GM21717 (cell line): Measurements from ENCODE around the gene GOLGA8O.
"Not testable (repeated sequence)": the region's sequence is repeated elsewhere in the genome, so short reads cannot be mapped to it uniquely, and the experiment has no call there.

Source experiments
- ATAC-seq: cut with Tn5 transposase; IDR thresholded peaks from one replicate; pipeline ENCODE4 v1.9.1; 2021; ENCODE audit warnings: mild to moderate bottlenecking, moderate library complexity; ENCODE audit not compliant: unreplicated experiment

The GOLGA8O gene

GRCh38 chr15:32455534-32455933, at the start of gene GOLGA8O:
Gene GOLGA8O, minus strand, starts transcription at chr15:32455634. Its CDS starts 98 bp downstream, at chr15:32455536.
- ATAC-seq = not testable (repeated sequence)

- ATAC-seq = not testable (repeated sequence)
These were observed 48.8 kb upstream of the GOLGA8O start for GRCh38 chr15:32504152-32504811.

GRCh38 chr15:32502946-32503345, 47.5 kb upstream of the GOLGA8O start:
- ATAC-seq = not testable (repeated sequence)

- not testable (repeated sequence) for ATAC-seq
These were observed 37.3 kb upstream of the GOLGA8O start for GRCh38 chr15:32492768-32493167.

GRCh38 chr15:32486474-32486873, 31.0 kb upstream of the GOLGA8O start:
- not testable (repeated sequence) for ATAC-seq

- not testable (repeated sequence) for ATAC-seq
These were observed 27.9 kb upstream of the GOLGA8O start for GRCh38 chr15:32483377-32483776.

- not testable (repeated sequence) for ATAC-seq
These were observed 26.2 kb upstream of the GOLGA8O start for GRCh38 chr15:32481683-32482082.

GRCh38 chr15:32468076-32468475, 12.6 kb upstream of the GOLGA8O start:
- ATAC-seq = not testable (repeated sequence)

- ATAC-seq = not testable (repeated sequence)
These were observed 14.9 kb downstream of the GOLGA8O start for GRCh38 chr15:32440445-32440977.

- ATAC-seq = not testable (repeated sequence)
These were observed 21.1 kb downstream of the GOLGA8O start for GRCh38 chr15:32434102-32434963.

- not testable (repeated sequence) for ATAC-seq
These were observed 27.8 kb downstream of the GOLGA8O start for GRCh38 chr15:32427635-32428034.

GRCh38 chr15:32426511-32426910, 28.9 kb downstream of the GOLGA8O start:
- ATAC-seq = not testable (repeated sequence)

- ATAC-seq = not testable (repeated sequence)
These were observed 47.5 kb downstream of the GOLGA8O start for GRCh38 chr15:32407903-32408302.

- ATAC-seq = not testable (repeated sequence)
These were observed 52.2 kb downstream of the GOLGA8O start, which contains the start of gene GOLGA8K for GRCh38 chr15:32403192-32403591. Gene GOLGA8K, minus strand, starts transcription at chr15:32403292. Its CDS starts 98 bp downstream, at chr15:32403194.

GRCh38 chr15:32396522-32396921, 58.9 kb downstream of the GOLGA8O start:
- ATAC-seq = not testable (repeated sequence)
